Measurements from ENCODE around the gene SSBP2.

SSBP2 gene

GRCh38 chr5:81751009-81751835 is at the start of gene SSBP2:
SSBP2 (minus strand) TSS chr5:81751097; CDS start chr5:81751042, 55 bp downstream.
- Histone ChIP-seq H3K9me3 (ENCODE audit: insufficient read depth, low read length) (no peaks in the 10 kb centered on the region), H4K20me1 (ENCODE audit: low read depth, low read length) (peaks cover 19% of the 10 kb centered on the region), H3F3A (ENCODE audit: insufficient read depth) (peaks cover 30% of the 10 kb centered on the region), H3K27ac (ENCODE audit: low read depth, low read length) (peak within 1 kb of the TSS; percentile 96), H3K36me3 (ENCODE audit: low read length) (peaks cover 13% of the 10 kb centered on the region), H3K9me2 (replicated peaks; ENCODE audit: insufficient read depth, low read length) (no peaks in the 10 kb centered on the region), H3K4me3 (ENCODE audit: insufficient read depth, low read length, poor library complexity, severe bottlenecking) (peak within 1 kb of the TSS; percentile 91), H3K27me3 (ENCODE audit: low read length) (no peaks in the 10 kb centered on the region), H3K79me2 (ENCODE audit: insufficient read depth, low read length) (peaks cover 32% of the 10 kb centered on the region), H3K4me2 (ENCODE audit: low read depth, low read length, poor library complexity, severe bottlenecking) (peak within 1 kb of the TSS; percentile 87), H2AFZ (ENCODE audit: low read depth, low read length, severe bottlenecking) (peak within 1 kb of the TSS; percentile 79), H3K9ac (ENCODE audit: low read length) (peak within 1 kb of the TSS; percentile 85)
- TF ChIP-seq, protein P1, sequence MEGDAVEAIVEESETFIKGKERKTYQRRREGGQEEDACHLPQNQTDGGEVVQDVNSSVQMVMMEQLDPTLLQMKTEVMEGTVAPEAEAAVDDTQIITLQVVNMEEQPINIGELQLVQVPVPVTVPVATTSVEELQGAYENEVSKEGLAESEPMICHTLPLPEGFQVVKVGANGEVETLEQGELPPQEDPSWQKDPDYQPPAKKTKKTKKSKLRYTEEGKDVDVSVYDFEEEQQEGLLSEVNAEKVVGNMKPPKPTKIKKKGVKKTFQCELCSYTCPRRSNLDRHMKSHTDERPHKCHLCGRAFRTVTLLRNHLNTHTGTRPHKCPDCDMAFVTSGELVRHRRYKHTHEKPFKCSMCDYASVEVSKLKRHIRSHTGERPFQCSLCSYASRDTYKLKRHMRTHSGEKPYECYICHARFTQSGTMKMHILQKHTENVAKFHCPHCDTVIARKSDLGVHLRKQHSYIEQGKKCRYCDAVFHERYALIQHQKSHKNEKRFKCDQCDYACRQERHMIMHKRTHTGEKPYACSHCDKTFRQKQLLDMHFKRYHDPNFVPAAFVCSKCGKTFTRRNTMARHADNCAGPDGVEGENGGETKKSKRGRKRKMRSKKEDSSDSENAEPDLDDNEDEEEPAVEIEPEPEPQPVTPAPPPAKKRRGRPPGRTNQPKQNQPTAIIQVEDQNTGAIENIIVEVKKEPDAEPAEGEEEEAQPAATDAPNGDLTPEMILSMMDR (IDR thresholded peaks at IDR 0.05; ENCODE audit: insufficient read depth, low read length, poor library complexity, severe bottlenecking), result no peak
- no peak for TF ChIP-seq EZH2phosphoT487 (conservative IDR thresholded peaks at IDR 0.05; ENCODE audit: low read length)

DNA sequence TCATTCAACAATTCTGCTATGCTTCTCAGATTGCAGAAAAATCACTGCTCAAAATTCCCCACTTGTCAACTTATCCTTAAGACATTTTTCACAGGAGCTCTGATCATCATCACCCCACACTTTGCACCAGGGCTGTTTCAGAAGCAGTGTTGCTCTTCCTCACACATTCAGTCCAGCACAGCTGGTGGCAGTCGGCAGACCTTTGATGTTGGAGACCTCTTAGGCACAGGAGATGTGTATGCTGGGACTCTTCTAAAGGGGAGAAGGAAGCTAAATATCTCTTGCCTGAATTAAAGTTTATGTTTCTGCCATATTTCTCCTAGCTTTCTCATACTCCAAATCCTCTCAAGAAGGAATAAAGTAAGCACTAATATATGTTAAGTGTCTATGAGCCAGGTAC is 44.8 kb upstream of the SSBP2 start:
- no peaks in the 10 kb centered on the region for H3K9me2 ChIP-seq (replicated peaks; ENCODE audit: insufficient read depth, low read length)
- no peak overlapping the region for H3K9ac ChIP-seq (ENCODE audit: low read length)
- H3K4me2 ChIP-seq (ENCODE audit: low read depth, low read length, poor library complexity, severe bottlenecking), result no peak overlapping the region
- no peaks in the 10 kb centered on the region for H4K20me1 ChIP-seq (ENCODE audit: low read depth, low read length)
- no peak overlapping the region for H2AFZ ChIP-seq (ENCODE audit: low read depth, low read length, severe bottlenecking)
- H3K36me3 ChIP-seq (ENCODE audit: low read length), result no peaks in the 10 kb centered on the region
- no peaks in the 10 kb centered on the region for H3K9me3 ChIP-seq (ENCODE audit: insufficient read depth, low read length)
- no peak for TF ChIP-seq EZH2phosphoT487 (conservative IDR thresholded peaks at IDR 0.05; ENCODE audit: low read length)
- TF ChIP-seq, protein P1 (IDR thresholded peaks at IDR 0.05; ENCODE audit: insufficient read depth, low read length, poor library complexity, severe bottlenecking), result no peak
- H3K27me3 ChIP-seq (ENCODE audit: low read length), result no peaks in the 10 kb centered on the region
- no peak overlapping the region for H3K27ac ChIP-seq (ENCODE audit: low read depth, low read length)
- no peak overlapping the region for H3K4me3 ChIP-seq (ENCODE audit: insufficient read depth, low read length, poor library complexity, severe bottlenecking)
- H3K79me2 ChIP-seq (ENCODE audit: insufficient read depth, low read length), result no peaks in the 10 kb centered on the region
- H3F3A ChIP-seq (ENCODE audit: insufficient read depth), result no peaks in the 10 kb centered on the region

GRCh38 chr5:81794226-81794625 is 43.3 kb upstream of the SSBP2 start:
- Histone ChIP-seq H3K9me2 (replicated peaks; ENCODE audit: insufficient read depth, low read length) (no peaks in the 10 kb centered on the region), H3K79me2 (ENCODE audit: insufficient read depth, low read length) (no peaks in the 10 kb centered on the region), H4K20me1 (ENCODE audit: low read depth, low read length) (no peaks in the 10 kb centered on the region), H2AFZ (ENCODE audit: low read depth, low read length, severe bottlenecking) (no peak overlapping the region), H3K4me3 (ENCODE audit: insufficient read depth, low read length, poor library complexity, severe bottlenecking) (no peak overlapping the region), H3F3A (ENCODE audit: insufficient read depth) (no peaks in the 10 kb centered on the region), H3K4me2 (ENCODE audit: low read depth, low read length, poor library complexity, severe bottlenecking) (no peak overlapping the region), H3K9me3 (ENCODE audit: insufficient read depth, low read length) (no peaks in the 10 kb centered on the region), H3K27me3 (ENCODE audit: low read length) (no peaks in the 10 kb centered on the region), H3K9ac (ENCODE audit: low read length) (no peak overlapping the region), H3K27ac (ENCODE audit: low read depth, low read length) (no peak overlapping the region), H3K36me3 (ENCODE audit: low read length) (no peaks in the 10 kb centered on the region)
- no peak for TF ChIP-seq EZH2phosphoT487 (conservative IDR thresholded peaks at IDR 0.05; ENCODE audit: low read length)
- TF ChIP-seq, protein P1 (IDR thresholded peaks at IDR 0.05; ENCODE audit: insufficient read depth, low read length, poor library complexity, severe bottlenecking), result no peak

All from SU-DHL-6 (cell line).